ENCODE data around the gene GANC.
"Not testable (repeated sequence)": the region's sequence is repeated elsewhere in the genome, so short reads cannot be mapped to it uniquely, and the experiment has no call there.

The GANC gene, protein sequence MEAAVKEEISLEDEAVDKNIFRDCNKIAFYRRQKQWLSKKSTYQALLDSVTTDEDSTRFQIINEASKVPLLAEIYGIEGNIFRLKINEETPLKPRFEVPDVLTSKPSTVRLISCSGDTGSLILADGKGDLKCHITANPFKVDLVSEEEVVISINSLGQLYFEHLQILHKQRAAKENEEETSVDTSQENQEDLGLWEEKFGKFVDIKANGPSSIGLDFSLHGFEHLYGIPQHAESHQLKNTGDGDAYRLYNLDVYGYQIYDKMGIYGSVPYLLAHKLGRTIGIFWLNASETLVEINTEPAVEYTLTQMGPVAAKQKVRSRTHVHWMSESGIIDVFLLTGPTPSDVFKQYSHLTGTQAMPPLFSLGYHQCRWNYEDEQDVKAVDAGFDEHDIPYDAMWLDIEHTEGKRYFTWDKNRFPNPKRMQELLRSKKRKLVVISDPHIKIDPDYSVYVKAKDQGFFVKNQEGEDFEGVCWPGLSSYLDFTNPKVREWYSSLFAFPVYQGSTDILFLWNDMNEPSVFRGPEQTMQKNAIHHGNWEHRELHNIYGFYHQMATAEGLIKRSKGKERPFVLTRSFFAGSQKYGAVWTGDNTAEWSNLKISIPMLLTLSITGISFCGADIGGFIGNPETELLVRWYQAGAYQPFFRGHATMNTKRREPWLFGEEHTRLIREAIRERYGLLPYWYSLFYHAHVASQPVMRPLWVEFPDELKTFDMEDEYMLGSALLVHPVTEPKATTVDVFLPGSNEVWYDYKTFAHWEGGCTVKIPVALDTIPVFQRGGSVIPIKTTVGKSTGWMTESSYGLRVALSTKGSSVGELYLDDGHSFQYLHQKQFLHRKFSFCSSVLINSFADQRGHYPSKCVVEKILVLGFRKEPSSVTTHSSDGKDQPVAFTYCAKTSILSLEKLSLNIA (N-terminal part only)

DNA sequence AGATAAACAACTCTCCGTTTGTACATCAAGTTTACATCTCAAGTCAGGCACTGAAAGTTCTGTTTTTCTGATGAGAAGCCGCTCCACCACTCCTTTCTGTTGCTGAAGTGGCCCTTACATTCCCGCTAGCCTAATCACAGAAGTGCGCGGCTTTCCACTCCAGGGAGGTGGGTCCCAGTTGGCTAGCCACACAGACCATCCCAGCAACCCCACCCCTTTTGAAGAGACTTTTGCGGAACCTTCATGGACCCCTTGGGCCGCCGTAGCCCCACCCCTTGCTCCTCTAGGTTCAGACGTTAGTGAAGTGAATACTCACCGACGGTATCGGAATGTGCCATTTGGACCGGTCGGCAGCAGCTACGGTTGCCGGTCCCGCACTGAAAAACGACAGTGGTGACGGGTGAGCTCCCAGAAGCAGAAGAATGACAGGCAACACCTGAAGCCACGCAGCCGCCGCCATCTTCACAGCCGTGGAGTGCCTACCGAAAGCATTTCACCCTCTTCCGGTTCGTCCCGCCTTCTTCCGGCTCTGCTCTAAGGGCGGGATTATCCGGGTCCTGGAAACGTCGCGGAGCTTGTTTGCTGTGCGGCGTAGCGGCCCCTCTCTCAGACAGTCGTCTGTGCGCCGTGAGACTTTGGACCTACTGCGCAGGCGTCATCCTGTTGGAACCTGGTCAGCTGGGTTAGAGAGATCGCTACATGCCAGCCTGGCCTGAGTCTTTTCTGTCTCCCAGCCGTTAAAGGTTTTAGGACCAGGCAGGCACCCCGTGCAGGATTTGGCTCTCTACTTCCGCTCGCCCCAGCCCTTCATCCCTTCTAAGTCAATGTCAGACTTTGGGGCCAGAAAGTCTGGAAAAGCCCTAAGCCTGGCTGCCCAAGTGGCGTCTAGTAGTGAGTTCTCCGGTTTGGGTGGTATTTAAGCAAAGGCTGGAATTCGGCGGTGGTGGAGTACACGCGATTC, at the start of gene GANC, which contains the start of gene TMEM87A:
TSS of gene GANC (plus strand) at position 263 of the 961 bp plus-strand sequence. CDS start 1,281 bp downstream, outside the sequence.
TSS of gene TMEM87A (minus strand) at position 495 of the 961 bp plus-strand sequence. CDS start at position 460, 35 bp downstream.
- DNase-seq = peak; percentile 97 to 99 (median 98)
- intact Hi-C loops (cut with DNase I) = loop anchor here (10.0 kb wide), 2 partner anchors 202 to 1242 kb away; partner anchors contain the start of gene MAP1A

GRCh38 chr15:42226648-42227047, 46.4 kb upstream of the GANC start:
- DNase-seq = peak in 6 of 10 donors; percentile 16 to 88 (median 44)
- intact Hi-C loops (cut with DNase I) = loop anchor here (5.0 kb wide), 1 partner anchor 246 kb away; no protein-coding TSS in a partner anchor

- intact Hi-C loops (cut with DNase I) = loop anchor here (5.0 kb wide), 1 partner anchor 244 kb away; no protein-coding TSS in a partner anchor
- no peak for DNase-seq
Observed at GRCh38 chr15:42228036-42228435, 45.0 kb upstream of the GANC start.

DNA sequence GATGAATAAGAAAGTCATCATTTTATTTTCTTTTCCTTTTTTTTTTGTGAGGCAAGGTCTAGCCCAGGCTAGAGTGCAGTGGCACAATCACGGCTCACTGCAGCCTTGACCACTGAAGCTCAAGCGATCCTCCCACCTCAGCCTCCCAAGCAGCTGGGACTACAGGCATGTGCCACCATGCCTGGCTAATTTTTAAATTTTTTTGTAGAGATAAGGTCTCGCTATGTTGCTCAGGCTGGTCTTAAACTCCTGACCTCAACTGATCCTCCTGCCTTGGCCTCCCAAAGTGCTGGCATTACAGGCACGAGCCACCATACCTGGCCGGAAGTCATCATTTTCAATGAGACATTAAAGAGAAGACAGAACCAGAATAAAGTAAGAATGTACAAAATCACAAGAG, 44.0 kb upstream of the GANC start:
- intact Hi-C loops (cut with DNase I) = loop anchor here (5.0 kb wide), 1 partner anchor 243 kb away; no protein-coding TSS in a partner anchor
- not testable (repeated sequence) for DNase-seq

- intact Hi-C loops (cut with DNase I) = no loop called here
- DNase-seq = no peak
Observed at GRCh38 chr15:42231088-42231487, 41.9 kb upstream of the GANC start.

DNA sequence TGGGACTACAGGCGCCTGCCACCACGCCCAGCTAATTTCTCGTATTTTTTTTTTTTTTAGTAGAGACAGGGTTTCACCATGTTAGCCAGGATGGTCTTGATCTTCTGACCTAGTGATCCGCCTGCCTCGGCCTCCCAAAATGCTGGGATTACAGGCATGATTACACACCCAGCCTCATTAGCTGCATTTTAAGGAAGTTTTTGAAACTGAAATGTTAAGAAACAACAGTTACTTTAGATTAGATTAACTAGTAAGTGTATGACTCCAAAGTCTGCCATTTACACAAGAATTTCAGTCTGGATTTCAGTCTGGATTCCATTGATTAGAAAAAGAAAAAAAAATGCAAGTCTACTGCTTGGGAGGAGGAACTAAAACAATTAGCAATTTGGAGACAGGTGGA, 40.4 kb upstream of the GANC start:
- no peak for DNase-seq
- intact Hi-C loops (cut with DNase I) = no loop called here

- intact Hi-C loops (cut with DNase I) = no loop called here
- DNase-seq = no peak
Observed at GRCh38 chr15:42233107-42233506, 39.9 kb upstream of the GANC start.

- no peak for DNase-seq
- intact Hi-C loops (cut with DNase I) = no loop called here
Observed at GRCh38 chr15:42239528-42240182, 33.3 kb upstream of the GANC start.

DNA sequence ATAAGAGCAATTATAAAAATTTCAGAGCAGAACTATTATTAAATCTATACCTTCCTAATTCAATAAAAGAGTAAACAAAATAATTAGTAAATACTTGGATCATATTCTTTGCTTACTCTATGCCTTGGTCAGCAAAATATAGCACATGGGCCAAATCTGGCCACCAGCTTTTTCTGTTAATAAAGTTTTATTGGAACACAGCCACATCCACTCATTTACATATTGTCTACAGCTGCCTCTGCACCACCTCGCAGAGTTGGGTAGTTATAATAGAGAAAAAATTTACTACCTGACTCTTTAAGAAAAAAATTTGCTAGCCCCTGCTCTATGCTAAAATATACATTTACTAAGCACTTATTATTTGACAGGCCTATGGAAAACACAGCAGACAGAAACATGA, 32.2 kb upstream of the GANC start:
- intact Hi-C loops (cut with DNase I) = no loop called here
- DNase-seq = no peak

DNA sequence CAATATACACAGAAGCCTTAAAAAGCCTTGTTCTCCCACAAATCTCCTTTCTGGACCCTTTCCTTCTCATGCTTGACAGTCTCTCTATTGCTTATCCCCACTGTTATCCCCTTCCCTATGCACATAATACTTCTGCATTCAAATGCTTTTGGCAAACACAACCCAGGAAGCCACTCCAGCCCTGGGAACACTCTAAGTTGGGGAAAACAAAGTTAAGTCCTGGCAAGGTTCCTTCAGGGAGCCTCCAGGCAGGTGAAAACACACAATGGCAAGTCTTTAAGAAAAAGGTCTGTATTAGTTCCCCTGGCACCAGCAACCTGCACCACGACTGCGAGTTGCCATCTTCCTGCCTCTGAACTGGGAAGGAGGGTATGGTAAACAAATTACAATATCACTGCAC, 19.7 kb upstream of the GANC start:
- DNase-seq = no peak
- intact Hi-C loops (cut with DNase I) = no loop called here

DNA sequence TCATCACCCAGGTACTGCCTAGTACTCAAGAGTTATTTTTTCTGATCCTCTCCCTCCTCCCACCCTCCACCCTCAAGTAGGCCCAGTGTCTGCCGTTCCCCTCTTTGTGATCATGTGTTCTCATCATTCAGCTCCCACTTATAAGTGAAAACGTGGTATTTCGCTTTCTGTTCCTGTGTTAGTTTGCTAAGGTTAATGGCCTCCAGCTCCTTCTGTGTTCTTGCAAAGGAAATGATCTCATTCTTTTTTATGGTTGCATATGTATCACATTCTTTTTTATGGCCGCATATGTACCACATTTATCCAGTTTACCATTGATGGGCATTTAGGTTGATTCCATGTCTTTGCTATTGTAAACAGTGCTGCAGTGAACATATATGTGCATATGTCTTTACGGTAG, 8.2 kb upstream of the GANC start:
- no peak for DNase-seq
- intact Hi-C loops (cut with DNase I) = no loop called here

GRCh38 chr15:42267286-42267685, 5.7 kb upstream of the GANC start:
- DNase-seq = no peak
- intact Hi-C loops (cut with DNase I) = no loop called here

DNA sequence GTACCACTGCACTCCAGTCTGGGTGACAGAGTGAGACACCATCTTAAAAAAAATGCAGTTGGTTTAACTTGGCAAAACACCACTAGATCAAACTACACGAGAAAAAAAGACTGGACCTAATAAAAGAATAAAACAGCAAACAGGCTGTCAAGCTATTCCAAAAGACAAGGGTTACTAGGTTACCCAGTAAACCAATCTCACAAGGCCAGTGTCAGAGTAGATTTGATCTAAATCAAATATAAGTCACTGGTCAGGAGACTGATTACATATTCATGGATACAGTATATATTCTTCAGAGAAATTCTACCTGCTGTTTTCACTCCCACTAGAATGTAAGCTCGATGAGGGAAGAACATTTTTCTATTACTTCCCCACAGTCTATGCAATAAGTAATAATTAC, 2.5 kb upstream of the GANC start:
- DNase-seq = no peak
- intact Hi-C loops (cut with DNase I) = loop anchor here (10.0 kb wide), 2 partner anchors 204 to 1244 kb away; partner anchors contain the start of gene MAP1A

GRCh38 chr15:42270996-42271395, 2.0 kb upstream of the GANC start:
- no peak for DNase-seq
- intact Hi-C loops (cut with DNase I) = loop anchor here (10.0 kb wide), 2 partner anchors 204 to 1244 kb away; partner anchors contain the start of gene MAP1A

DNA sequence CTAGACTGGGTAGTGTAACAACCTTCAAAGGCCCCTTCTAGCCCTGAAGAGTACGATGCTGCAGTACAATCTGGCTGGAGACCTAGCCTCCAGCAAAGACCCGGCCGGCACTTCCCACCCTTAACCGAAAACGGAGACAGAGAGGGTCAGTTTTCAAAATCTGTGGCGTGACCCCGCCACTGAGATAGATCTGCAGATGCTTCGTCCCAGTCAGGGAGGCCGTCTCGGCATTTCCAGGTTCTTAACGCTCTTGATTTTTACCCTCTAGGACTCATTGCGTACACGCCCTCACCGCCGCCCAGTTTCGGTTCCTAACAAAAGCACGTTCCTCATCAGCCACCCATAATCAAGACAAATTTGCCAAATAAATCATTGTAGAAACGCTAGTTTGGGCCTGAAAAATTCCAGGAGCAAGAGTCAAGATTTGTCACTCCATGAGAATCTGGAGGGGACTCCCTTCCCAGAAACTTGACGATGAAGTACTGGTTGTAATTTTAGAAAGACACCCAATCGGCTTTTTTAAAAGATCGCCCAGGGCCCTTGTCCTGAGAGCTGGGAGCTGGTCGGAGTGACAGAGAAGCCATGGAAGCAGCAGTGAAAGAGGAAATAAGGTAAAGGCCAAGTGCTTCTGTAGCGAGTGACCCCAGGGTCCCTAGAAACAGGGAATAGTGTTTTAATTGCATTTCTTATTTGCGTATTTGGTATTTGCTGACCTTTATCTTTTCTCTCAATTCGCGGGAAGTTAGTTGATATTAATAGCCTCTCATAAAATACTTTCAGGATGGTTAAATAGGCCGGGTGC, 1.1 kb downstream of the GANC start:
- intact Hi-C loops (cut with DNase I) = loop anchor here (10.0 kb wide), 2 partner anchors 201 to 1241 kb away; partner anchors contain the start of gene MAP1A
- peak in 9 of 10 donors; percentile 22 to 86 (median 45) for DNase-seq

- intact Hi-C loops (cut with DNase I) = loop anchor here (10.0 kb wide), 2 partner anchors 200 to 1240 kb away; partner anchors contain the start of gene MAP1A
- DNase-seq = no peak
Observed at GRCh38 chr15:42274702-42274989, 1.6 kb downstream of the GANC start.

DNA sequence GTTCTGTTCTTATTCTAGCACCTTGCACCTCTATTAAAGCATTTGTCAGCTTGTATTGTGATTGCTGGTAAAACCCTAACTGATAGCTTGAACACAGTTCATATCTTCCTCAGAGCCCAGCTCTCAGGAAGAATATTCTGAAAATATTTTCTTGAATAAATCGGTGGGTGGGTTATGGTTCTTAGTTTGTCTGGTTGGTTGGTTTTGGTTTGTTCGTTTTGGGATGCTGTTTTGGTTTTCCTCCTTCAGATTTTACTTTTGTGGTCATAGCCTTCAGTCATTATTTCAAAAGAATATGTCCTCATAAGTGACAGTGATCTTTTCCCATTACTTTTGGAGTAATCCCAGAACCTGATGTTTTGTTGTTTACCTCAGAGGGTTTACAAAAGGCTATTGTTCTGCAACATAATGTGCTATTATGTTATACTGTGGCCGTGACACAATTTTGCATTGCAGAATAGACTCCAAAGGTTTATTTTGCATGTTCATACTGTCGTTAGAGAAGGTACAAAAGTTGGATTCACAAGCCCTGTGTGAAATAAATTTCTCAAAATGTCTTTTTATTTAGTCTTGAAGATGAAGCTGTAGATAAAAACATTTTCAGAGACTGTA, 2.9 kb downstream of the GANC start:
- DNase-seq = no peak
- intact Hi-C loops (cut with DNase I) = loop anchor here (10.0 kb wide), 2 partner anchors 199 to 1239 kb away; partner anchors contain the start of gene MAP1A

GRCh38 chr15:42276762-42277161, 3.8 kb downstream of the GANC start:
- intact Hi-C loops (cut with DNase I) = loop anchor here (10.0 kb wide), 2 partner anchors 198 to 1238 kb away; partner anchors contain the start of gene MAP1A
- no peak for DNase-seq
